Brain microvascular endothelial cell (primary cell): ENCODE results near the gene TMCO4.

Source experiments
- DNase-seq: peaks from one replicate; pipeline ENCODE4 v3.0.0-alpha.2; 2020
- H3K27ac ChIP-seq: fragments of 250-450 bp; sonication (Bioruptor Pico); 2 replicates; pipeline ENCODE4 v1.5.1; 2020; ENCODE audit warnings: mild to moderate bottlenecking, moderate library complexity
- H3K27me3 ChIP-seq: fragments of 250-450 bp; sonication (Bioruptor Pico); replicated peaks from 2 replicates; pipeline ENCODE4 v1.5.1; 2020; ENCODE audit warnings: mild to moderate bottlenecking
- H3K36me3 ChIP-seq: fragments of 250-450 bp; sonication (Bioruptor Pico); replicated peaks from 2 replicates; pipeline ENCODE4 v1.5.1; 2020; ENCODE audit warnings: mild to moderate bottlenecking
- H3K4me3 ChIP-seq: 2 replicates; pipeline ENCODE4 v1.5.1; 2011; ENCODE audit warnings: low read depth, mild to moderate bottlenecking, control low read depth, low read length, moderate library complexity
- in situ Hi-C: cut with HindIII; loops from 2 replicates; pipeline ENCODE4 v1.10.0; 2017; ENCODE audit warnings: low sequenced_read_pairs, low pct_ligation_motif_present
- TF ChIP-seq, protein P1 (sequence below): IDR thresholded peaks from 2 replicates; pipeline ENCODE4 v1.5.1; 2011; ENCODE audit warnings: low read depth, mild to moderate bottlenecking, moderate library complexity, low read length, control low read depth, inconsistent platforms; ENCODE audit errors: missing control alignments

Gene TMCO4

DNA sequence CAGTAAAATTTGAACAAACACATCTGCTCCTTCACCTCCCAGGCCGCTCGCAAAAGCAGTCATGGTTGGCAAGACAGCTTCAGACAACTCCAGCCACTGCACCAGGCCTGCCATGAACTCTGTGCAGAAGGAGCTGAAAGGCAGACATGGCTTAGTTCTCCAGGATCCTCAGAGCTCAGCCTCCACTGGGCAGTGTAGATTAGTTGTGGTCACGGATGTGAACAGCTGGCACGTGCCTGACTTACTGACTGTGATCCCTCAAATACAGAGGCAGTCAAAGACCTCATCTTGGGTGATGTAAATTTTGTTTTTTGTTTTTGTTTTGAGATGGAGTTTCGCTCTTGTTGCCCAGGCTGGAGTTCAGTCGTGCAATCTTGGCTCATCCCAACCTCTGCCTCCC is 28.4 kb downstream of the TMCO4 start:
- TF ChIP-seq, protein P1, sequence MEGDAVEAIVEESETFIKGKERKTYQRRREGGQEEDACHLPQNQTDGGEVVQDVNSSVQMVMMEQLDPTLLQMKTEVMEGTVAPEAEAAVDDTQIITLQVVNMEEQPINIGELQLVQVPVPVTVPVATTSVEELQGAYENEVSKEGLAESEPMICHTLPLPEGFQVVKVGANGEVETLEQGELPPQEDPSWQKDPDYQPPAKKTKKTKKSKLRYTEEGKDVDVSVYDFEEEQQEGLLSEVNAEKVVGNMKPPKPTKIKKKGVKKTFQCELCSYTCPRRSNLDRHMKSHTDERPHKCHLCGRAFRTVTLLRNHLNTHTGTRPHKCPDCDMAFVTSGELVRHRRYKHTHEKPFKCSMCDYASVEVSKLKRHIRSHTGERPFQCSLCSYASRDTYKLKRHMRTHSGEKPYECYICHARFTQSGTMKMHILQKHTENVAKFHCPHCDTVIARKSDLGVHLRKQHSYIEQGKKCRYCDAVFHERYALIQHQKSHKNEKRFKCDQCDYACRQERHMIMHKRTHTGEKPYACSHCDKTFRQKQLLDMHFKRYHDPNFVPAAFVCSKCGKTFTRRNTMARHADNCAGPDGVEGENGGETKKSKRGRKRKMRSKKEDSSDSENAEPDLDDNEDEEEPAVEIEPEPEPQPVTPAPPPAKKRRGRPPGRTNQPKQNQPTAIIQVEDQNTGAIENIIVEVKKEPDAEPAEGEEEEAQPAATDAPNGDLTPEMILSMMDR = no peak
- Histone ChIP-seq H3K36me3 (no peaks in the 10 kb centered on the region), H3K27ac (no peak overlapping the region), H3K27me3 (no peaks in the 10 kb centered on the region), H3K4me3 (no peak overlapping the region)
- in situ Hi-C loops = no loop called here
- no peak for DNase-seq

DNA sequence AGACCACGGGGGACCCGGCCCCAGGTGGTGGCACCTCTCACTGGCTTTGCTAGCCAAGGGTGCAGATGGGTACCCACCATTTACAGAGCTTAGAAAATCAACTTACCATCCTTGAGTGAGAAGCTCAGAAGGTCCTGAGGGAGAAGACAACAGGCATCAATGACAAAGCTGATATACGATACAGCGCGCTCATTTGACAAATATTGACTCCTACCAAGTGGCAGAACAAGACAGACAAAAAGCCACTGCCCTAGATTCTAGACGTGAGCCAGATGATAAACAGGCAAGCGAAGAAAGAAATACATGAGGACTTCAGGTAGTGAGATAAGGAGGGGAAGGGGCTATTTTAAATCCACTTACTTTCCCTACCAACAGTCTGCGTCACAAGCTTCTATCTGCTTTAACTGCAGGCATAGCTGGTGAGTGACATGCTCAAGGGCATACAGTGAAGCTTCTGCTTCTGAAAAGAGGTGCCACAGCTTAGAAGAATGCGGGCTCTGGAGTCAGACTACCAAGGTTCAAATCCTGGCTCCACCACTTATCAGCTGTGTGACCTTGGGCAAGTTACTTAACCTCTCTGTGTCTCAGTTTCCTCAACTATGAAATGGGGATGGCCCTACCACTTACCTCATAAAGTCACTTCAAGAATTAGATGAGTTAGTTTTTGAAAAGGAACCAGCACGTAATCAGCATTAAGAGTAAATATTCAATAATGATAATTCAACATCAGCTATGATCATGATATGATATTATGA is 29.1 kb downstream of the TMCO4 start:
- no peaks in the 10 kb centered on the region for H3K36me3 ChIP-seq
- H3K27ac ChIP-seq = no peak overlapping the region
- H3K27me3 ChIP-seq = no peaks in the 10 kb centered on the region
- TF ChIP-seq, protein P1 = no peak
- no peak for DNase-seq
- H3K4me3 ChIP-seq = no peak overlapping the region
- in situ Hi-C loops = no loop called here

DNA sequence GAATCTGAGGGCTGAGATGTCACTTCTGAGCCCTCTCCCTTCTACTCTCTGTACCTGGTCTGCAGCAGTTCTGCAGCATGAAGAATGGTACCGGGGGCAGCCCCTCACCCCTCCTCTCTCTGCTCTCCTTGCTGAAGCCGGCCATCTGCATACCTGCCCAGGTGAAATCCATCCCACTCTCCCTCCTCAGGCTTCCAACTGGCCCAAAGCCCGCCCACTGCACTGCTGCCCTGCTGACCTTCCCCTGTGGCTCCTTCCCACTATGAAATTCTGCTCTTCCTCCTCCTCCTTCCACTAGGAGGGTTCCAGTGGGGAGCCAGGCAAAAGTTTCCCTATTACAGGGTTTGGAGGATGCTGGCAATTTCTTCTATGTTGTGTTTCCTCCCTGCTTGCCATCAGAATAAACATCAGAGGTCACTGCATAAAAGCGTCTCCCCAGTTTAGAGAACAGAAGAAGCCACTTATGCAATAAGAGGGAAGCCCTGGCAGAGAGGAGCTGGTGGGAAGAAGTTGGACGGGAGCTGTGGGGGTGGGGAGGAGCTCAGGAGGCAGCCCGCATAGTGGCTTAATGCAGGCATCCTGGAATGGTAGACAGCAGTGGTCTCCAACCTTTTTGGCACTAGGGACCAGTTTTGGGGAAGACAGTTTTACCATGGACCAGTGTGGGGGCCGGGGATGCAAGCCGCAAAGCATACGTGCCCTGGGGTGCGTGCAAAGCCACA is 30.3 kb downstream of the TMCO4 start:
- H3K27me3 ChIP-seq = no peaks in the 10 kb centered on the region
- no peak for DNase-seq
- no peak overlapping the region for H3K27ac ChIP-seq
- H3K4me3 ChIP-seq = no peak overlapping the region
- TF ChIP-seq, protein P1 = no peak
- in situ Hi-C loops = no loop called here
- no peaks in the 10 kb centered on the region for H3K36me3 ChIP-seq

DNA sequence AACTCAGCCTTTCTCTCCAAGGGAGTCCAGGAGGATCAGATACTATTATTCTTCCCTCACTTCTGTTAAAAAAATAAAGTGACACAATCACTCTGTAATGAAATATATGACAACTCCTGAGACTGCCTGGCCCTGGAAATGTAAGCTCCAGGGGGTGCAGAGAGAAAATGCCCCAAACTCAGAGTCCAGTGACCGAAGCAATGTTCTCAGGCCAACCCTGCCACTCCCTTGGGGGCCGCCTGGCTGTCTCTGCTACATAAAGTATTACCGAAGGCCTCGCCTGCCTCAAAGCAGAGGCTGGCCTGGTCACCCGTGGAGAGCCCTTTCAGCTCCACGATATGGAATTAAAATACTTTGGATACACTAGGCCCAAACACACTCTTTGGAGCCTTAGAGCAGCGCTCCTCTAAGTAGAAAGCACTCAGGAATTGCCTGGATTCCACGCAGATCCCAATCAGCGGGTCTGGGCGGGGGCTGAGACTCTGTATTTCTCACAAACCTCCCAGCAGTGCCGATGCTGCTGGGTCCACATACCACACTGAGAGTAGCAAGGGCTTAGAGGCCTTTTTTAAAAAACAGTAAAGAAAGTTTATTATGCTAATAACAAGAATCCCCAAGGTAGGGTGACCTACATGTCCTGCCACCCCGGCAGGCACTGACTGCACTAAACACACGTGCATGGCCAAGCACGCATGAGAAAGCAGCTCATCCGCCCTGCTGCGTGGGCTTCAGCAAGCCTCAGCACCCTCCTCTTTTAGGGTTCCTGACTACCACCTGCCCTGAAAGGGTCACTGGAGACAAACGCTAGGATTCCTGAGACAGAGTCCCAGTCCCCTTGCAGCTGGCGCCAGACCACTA is 31.1 kb downstream of the TMCO4 start:
- TF ChIP-seq, protein P1 = no peak
- DNase-seq = peak; percentile 59
- Histone ChIP-seq H3K36me3 (no peaks in the 10 kb centered on the region), H3K27me3 (no peaks in the 10 kb centered on the region), H3K27ac (peak overlapping the region; percentile 24), H3K4me3 (no peak overlapping the region)
- in situ Hi-C loops = no loop called here

DNA sequence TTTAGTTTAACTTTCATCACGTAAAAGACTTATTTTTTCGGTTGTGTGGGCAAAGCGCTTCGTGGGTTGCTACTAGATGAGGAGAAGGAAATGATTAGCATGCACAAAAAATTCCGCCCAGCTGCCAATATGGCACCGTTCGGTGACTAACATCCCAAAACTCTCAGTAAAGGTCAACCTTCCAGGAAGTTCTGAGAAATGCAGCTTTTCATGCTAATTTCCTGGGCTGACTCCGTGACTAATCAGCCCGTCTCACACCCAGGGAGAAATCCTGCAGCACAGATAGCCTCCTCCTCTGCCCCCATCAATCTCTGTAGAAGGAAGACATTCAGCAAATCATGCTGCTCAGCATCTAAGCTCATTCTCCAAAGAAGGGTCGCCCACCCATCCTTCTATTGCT is 34.1 kb downstream of the TMCO4 start:
- Histone ChIP-seq H3K36me3 (no peaks in the 10 kb centered on the region), H3K27me3 (no peaks in the 10 kb centered on the region), H3K27ac (peak overlapping the region; percentile 80), H3K4me3 (no peak overlapping the region)
- TF ChIP-seq, protein P1 = no peak
- in situ Hi-C loops = no loop called here
- peak; percentile 91 for DNase-seq
